HCT116 (cell line): ENCODE results near the gene ATP8B4. TPM values are rescaled to one million over a fixed set of nuclear protein-coding genes. Genes with fewer than 3 reads are reported as not detected.

ENCODE experiments used
- ATAC-seq: fragments of 200-7000 bp; cut with Tn5 transposase; 2 replicates; pipeline ENCODE4 v1.9.1; 2020; ENCODE audit warnings: mild to moderate bottlenecking, moderate library complexity
- BruUV-seq: library from RNA; stranded (reverse); fragments of 400-500 nt; replicated peaks from 2 replicates; lab custom pipeline; 2021; lab: Mats Ljungman, UMichigan
- CTCF ChIA-PET: fragments of 300-600 bp; sonication (Branson Sonifier 250); formaldehyde crosslinking; loops from one replicate; lab custom pipeline; 2021; ENCODE audit warnings: antibody characterized with exemption; lab: Charles Lee
- POLR2A ChIA-PET: fragments of 300-600, 350-600 bp; sonication (Branson Sonifier 250); formaldehyde crosslinking; loops from one replicate; lab custom pipeline; 2021; ENCODE audit warnings: antibody characterized with exemption; lab: Charles Lee
- RAD21 ChIA-PET, 2 experiments: fragments of 300-600 bp; sonication (Branson Sonifier 250); formaldehyde crosslinking; loops; one replicate each; lab custom pipeline; 2023; ENCODE audit warnings: low total read pairs in 2 of 2; ENCODE audit not compliant: uncharacterized antibody in 2 of 2, unreplicated experiment in 2 of 2, low non-redundant PET in 1 of 2; lab: Charles Lee
- DNase-seq: peaks from one replicate; pipeline ENCODE4 v3.0.0-alpha.2; 2010; ENCODE audit warnings: low read depth, low spot score
- H2AFZ ChIP-seq: fragments of 200-600 bp; shearing (Covaris generic), sonication (generic); 2 replicates; pipeline ENCODE4 v1.6.1; 2017; ENCODE audit warnings: low read depth, mixed run types, mixed read lengths, antibody characterized with exemption, low read length; ENCODE audit not compliant: poor library complexity, severe bottlenecking
- H3K27ac ChIP-seq: 2 replicates; pipeline ENCODE4 v1.5.1; 2012; ENCODE audit warnings: low read depth, low read length
- H3K27me3 ChIP-seq: fragments of 200-600 bp; sonication (generic); 2 replicates; pipeline ENCODE4 v1.6.1; 2016; ENCODE audit warnings: mixed run types, low read length, mixed read lengths; ENCODE audit not compliant: insufficient read depth
- H3K36me3 ChIP-seq, 2 experiments: fragments of 200-500 bp in 1 of 2; fragments of 200-600 bp in 1 of 2; sonication (Bioruptor generic) in 1 of 2; sonication (generic) in 1 of 2; 2 replicates each; pipeline versions ENCODE4 v1.5.1 to v1.6.1; 2014 to 2016; ENCODE audit warnings: low read length in 2 of 2, inconsistent platforms in 1 of 2, mixed read lengths in 1 of 2, mixed run types in 1 of 2; ENCODE audit not compliant: insufficient read depth in 2 of 2, control insufficient read depth in 1 of 2
- H3K4me1 ChIP-seq, 2 experiments: fragments of 200-600 bp in 1 of 2; sonication (generic) in 1 of 2; 2 replicates each; pipeline versions ENCODE4 v1.5.1 to v1.6.1; 2012 to 2017; ENCODE audit warnings: low read length in 2 of 2, inconsistent platforms in 1 of 2, mild to moderate bottlenecking in 1 of 2, mixed read lengths in 1 of 2, mixed run types in 1 of 2, moderate library complexity in 1 of 2; ENCODE audit not compliant: insufficient read depth in 2 of 2, control insufficient read depth in 1 of 2
- H3K4me2 ChIP-seq: fragments of 200-600 bp; sonication (generic); 2 replicates; pipeline ENCODE4 v1.6.1; 2017; ENCODE audit warnings: mixed run types, low read length, mixed read lengths
- H3K4me3 ChIP-seq, 2 experiments: fragments of 200-600 bp in 1 of 2; sonication (generic) in 1 of 2; replicated peaks in 1 of 2; 2 replicates each; pipeline ENCODE4 v1.5.1; 2011 to 2016; ENCODE audit warnings: low read length in 2 of 2, control low read depth in 1 of 2, low read depth in 1 of 2, mild to moderate bottlenecking in 1 of 2, mixed read lengths in 1 of 2, mixed run types in 1 of 2
- H3K79me2 ChIP-seq: fragments of 200-600 bp; sonication (generic); 2 replicates; pipeline ENCODE4 v1.6.1; 2017; ENCODE audit warnings: mild to moderate bottlenecking, mixed run types, low read length, moderate library complexity, mixed read lengths; ENCODE audit not compliant: insufficient read depth
- H3K9ac ChIP-seq: fragments of 200-600 bp; sonication (generic); 2 replicates; pipeline ENCODE4 v1.6.1; 2016; ENCODE audit warnings: low read length, mixed read lengths
- H3K9me2 ChIP-seq: fragments of 200-600 bp; sonication (generic), shearing (Covaris generic); 2 replicates; pipeline ENCODE4 v1.6.1; 2017; ENCODE audit warnings: mixed run types, mild to moderate bottlenecking, moderate library complexity; ENCODE audit not compliant: insufficient read depth
- H3K9me3 ChIP-seq, 2 experiments: fragments of 200-500 bp in 1 of 2; fragments of 200-600 bp in 1 of 2; sonication (Bioruptor generic) in 1 of 2; sonication (generic) in 1 of 2; 2 replicates each; pipeline ENCODE4 v1.6.1; 2014 to 2017; ENCODE audit warnings: low read length in 2 of 2, mixed read lengths in 2 of 2, inconsistent platforms in 1 of 2, low read depth in 1 of 2, mild to moderate bottlenecking in 1 of 2, mixed run types in 1 of 2, moderate library complexity in 1 of 2; ENCODE audit not compliant: control insufficient read depth in 1 of 2, insufficient read depth in 1 of 2
- H4K20me1 ChIP-seq: fragments of 200-600 bp; sonication (generic), shearing (Covaris generic); 2 replicates; pipeline ENCODE4 v1.6.1; 2017; ENCODE audit warnings: mixed run types, mild to moderate bottlenecking, moderate library complexity; ENCODE audit not compliant: insufficient read depth
- ATF3 ChIP-seq: IDR thresholded peaks from 2 replicates; pipeline ENCODE4 v1.6.1; 2012
- CBX3 ChIP-seq: IDR thresholded peaks from 2 replicates; pipeline ENCODE4 v1.6.1; 2012; ENCODE audit warnings: low read depth
- CEBPB ChIP-seq: IDR thresholded peaks from 2 replicates; pipeline ENCODE4 v1.6.1; 2012; ENCODE audit warnings: low read depth
- CTCF ChIP-seq, 3 experiments: fragments of 200-600 bp in 1 of 3; sonication (generic) in 1 of 3; IDR thresholded peaks in 2 of 3; conservative IDR thresholded peaks in 1 of 3; 2 replicates each; pipeline ENCODE4 v1.5.1; 2012 to 2017; ENCODE audit warnings: low read depth in 2 of 3, low read length in 2 of 3, antibody characterized with exemption in 1 of 3, borderline replicate concordance in 1 of 3, control low read depth in 1 of 3, mild to moderate bottlenecking in 1 of 3, mixed read lengths in 1 of 3, mixed run types in 1 of 3, moderate library complexity in 1 of 3; ENCODE audit not compliant: insufficient read depth in 1 of 3
- EZH2 ChIP-seq: fragments of 200-600 bp; sonication (generic); IDR thresholded peaks from 2 replicates; pipeline ENCODE4 v1.6.1; 2017; ENCODE audit warnings: antibody characterized with exemption, mixed run types
- EZH2phosphoT487 ChIP-seq: fragments of 200-600 bp; IDR thresholded peaks from 2 replicates; pipeline ENCODE4 v1.6.1; 2018; ENCODE audit warnings: antibody characterized with exemption, borderline replicate concordance
- JUND ChIP-seq: IDR thresholded peaks from 2 replicates; pipeline ENCODE4 v1.6.1; 2012
- MAX ChIP-seq: IDR thresholded peaks from 2 replicates; pipeline ENCODE4 v1.6.1; 2012
- RAD21 ChIP-seq: IDR thresholded peaks from 2 replicates; pipeline ENCODE4 v1.6.1; 2012; ENCODE audit warnings: low read depth, mild to moderate bottlenecking
- TCF7L2 ChIP-seq: IDR thresholded peaks from 2 replicates; pipeline ENCODE4 v1.7.0; 2011; ENCODE audit warnings: borderline replicate concordance, inconsistent platforms; ENCODE audit not compliant: insufficient read depth, insufficient read length; ENCODE audit errors: extremely low read depth
- ZBTB33 ChIP-seq: IDR thresholded peaks from 2 replicates; pipeline ENCODE4 v1.6.1; 2011; ENCODE audit warnings: mild to moderate bottlenecking, low read length, moderate library complexity; ENCODE audit not compliant: insufficient replicate concordance; ENCODE audit errors: extremely low read depth
- intact Hi-C: fragments of 100-400 bp; cut with micrococcal nuclease; formaldehyde crosslinking; loops from 2 replicates; pipeline ENCODE4 v1.10.0; 2022
- total RNA-seq: library from RNA; stranded (reverse); gene quantifications from one replicate; pipeline ENCODE4 v1.2.1, GENCODE V29; 2021; ENCODE audit not compliant: unreplicated experiment

ATP8B4 gene
- total RNA-seq, 1 experiment from 2014 or later, result 0.25 TPM

GRCh38 chr15:49868348-49868747 is 250.7 kb downstream of the ATP8B4 start:
- no peak for ATAC-seq
- no peak overlapping the region for H2AFZ ChIP-seq
- no peaks in the 10 kb centered on the region for H3K36me3 ChIP-seq
- POLR2A ChIA-PET, result no interaction called here
- H4K20me1 ChIP-seq, result no peaks in the 10 kb centered on the region
- intact Hi-C loops, result no loop called here
- H3K27me3 ChIP-seq, result no peaks in the 10 kb centered on the region
- BruUV-seq, result no TSS peak
- no peak overlapping the region for H3K27ac ChIP-seq
- no peaks in the 10 kb centered on the region for H3K9me3 ChIP-seq
- TF ChIP-seq CTCF (IDR thresholded peaks at IDR 0.05 in 2 of 3, conservative IDR thresholded peaks at IDR 0.05 in 1 of 3; ENCODE audit: borderline replicate concordance in 1 of 3, insufficient read depth in 1 of 3, low read depth in 2 of 3, low read length in 2 of 3), result no peak
- TF ChIP-seq EZH2phosphoT487, result no peak
- TF ChIP-seq ZBTB33, result no peak
- TF ChIP-seq JUND, result no peak
- no peak for TF ChIP-seq ATF3
- no peak for TF ChIP-seq TCF7L2
- TF ChIP-seq RAD21, result no peak
- no peak for TF ChIP-seq MAX
- no peak for TF ChIP-seq CBX3
- no peak for TF ChIP-seq EZH2
- no peak for TF ChIP-seq CEBPB
- H3K79me2 ChIP-seq, result no peaks in the 10 kb centered on the region
- no peak for DNase-seq
- H3K4me2 ChIP-seq, result no peak overlapping the region
- RAD21 ChIA-PET, result no interaction called here
- H3K4me1 ChIP-seq, result no peaks in the 10 kb centered on the region
- H3K4me3 ChIP-seq, result no peak overlapping the region
- H3K9ac ChIP-seq, result no peak overlapping the region
- no peaks in the 10 kb centered on the region for H3K9me2 ChIP-seq
- CTCF ChIA-PET, result no interaction called here
